GM23338 (cell line): ENCODE data around the gene KIFAP3.

ENCODE experiments used
- CREB1 ChIP-seq: fragments of 250-450 bp; sonication (Bioruptor Pico); IDR thresholded peaks from 2 replicates; pipeline ENCODE4 v1.5.0; 2020; ENCODE audit warnings: low read depth, mild to moderate bottlenecking, moderate library complexity
- EZH2 ChIP-seq: fragments of 200-600 bp; sonication (generic); IDR thresholded peaks from one replicate; pipeline ENCODE4 v1.8.0; 2017; ENCODE audit warnings: antibody characterized with exemption, mild to moderate bottlenecking, low read depth; ENCODE audit not compliant: unreplicated experiment
- EZH2phosphoT487 ChIP-seq: fragments of 200-600 bp; sonication (generic); IDR thresholded peaks from one replicate; pipeline ENCODE4 v1.8.1; 2018; ENCODE audit warnings: antibody characterized with exemption; ENCODE audit not compliant: unreplicated experiment
- POLR2AphosphoS5 ChIP-seq: IDR thresholded peaks from 2 replicates; pipeline ENCODE4 v1.6.1; 2016; ENCODE audit warnings: antibody characterized with exemption, low read depth
- ZNF114 ChIP-seq: fragments of 250-450 bp; sonication (Bioruptor Pico); IDR thresholded peaks from 2 replicates; pipeline ENCODE4 v1.5.0; 2020; ENCODE audit warnings: mild to moderate bottlenecking, moderate library complexity
- TF ChIP-seq, protein P1 (sequence below), 2 experiments: fragments of 200-600 bp in 1 of 2; sonication (generic) in 1 of 2; conservative IDR thresholded peaks; 2 replicates each; pipeline versions ENCODE4 v1.5.1 to v1.6.1; 2016 to 2017; ENCODE audit warnings: antibody characterized with exemption in 2 of 2, low read depth in 2 of 2, mild to moderate bottlenecking in 2 of 2, moderate library complexity in 1 of 2
- TF ChIP-seq, protein P2 (sequence below): IDR thresholded peaks from 2 replicates; pipeline ENCODE4 v1.6.1; 2016; ENCODE audit warnings: antibody characterized with exemption

GRCh38 chr1:170086399-170087032 is 12.0 kb upstream of the KIFAP3 start:
- TF ChIP-seq EZH2 (no peak), CREB1 (CRISPR knock-in tag) (no peak), EZH2phosphoT487 (no peak), ZNF114 (CRISPR knock-in tag) (no peak), POLR2AphosphoS5 (no peak)
- TF ChIP-seq, protein P1, sequence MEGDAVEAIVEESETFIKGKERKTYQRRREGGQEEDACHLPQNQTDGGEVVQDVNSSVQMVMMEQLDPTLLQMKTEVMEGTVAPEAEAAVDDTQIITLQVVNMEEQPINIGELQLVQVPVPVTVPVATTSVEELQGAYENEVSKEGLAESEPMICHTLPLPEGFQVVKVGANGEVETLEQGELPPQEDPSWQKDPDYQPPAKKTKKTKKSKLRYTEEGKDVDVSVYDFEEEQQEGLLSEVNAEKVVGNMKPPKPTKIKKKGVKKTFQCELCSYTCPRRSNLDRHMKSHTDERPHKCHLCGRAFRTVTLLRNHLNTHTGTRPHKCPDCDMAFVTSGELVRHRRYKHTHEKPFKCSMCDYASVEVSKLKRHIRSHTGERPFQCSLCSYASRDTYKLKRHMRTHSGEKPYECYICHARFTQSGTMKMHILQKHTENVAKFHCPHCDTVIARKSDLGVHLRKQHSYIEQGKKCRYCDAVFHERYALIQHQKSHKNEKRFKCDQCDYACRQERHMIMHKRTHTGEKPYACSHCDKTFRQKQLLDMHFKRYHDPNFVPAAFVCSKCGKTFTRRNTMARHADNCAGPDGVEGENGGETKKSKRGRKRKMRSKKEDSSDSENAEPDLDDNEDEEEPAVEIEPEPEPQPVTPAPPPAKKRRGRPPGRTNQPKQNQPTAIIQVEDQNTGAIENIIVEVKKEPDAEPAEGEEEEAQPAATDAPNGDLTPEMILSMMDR (conservative IDR thresholded peaks at IDR 0.05; ENCODE audit: low read depth in 2 of 2) = no peak
- TF ChIP-seq, protein P2, sequence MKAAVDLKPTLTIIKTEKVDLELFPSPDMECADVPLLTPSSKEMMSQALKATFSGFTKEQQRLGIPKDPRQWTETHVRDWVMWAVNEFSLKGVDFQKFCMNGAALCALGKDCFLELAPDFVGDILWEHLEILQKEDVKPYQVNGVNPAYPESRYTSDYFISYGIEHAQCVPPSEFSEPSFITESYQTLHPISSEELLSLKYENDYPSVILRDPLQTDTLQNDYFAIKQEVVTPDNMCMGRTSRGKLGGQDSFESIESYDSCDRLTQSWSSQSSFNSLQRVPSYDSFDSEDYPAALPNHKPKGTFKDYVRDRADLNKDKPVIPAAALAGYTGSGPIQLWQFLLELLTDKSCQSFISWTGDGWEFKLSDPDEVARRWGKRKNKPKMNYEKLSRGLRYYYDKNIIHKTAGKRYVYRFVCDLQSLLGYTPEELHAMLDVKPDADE = no peak
